Calu3 (cell line): ENCODE data around the gene CYBRD1. TPM values are rescaled to one million over a fixed set of nuclear protein-coding genes. Genes with fewer than 3 reads are reported as not detected.

Experiments
- BruUV-seq: library from RNA; stranded (reverse); fragments of 400-500 nt; replicated peaks from 2 replicates; lab custom pipeline; 2021; lab: Mats Ljungman, UMichigan
- CTCF ChIA-PET: fragments of 300-600 bp; sonication (Branson Sonifier 250); formaldehyde crosslinking; loops from one replicate; lab custom pipeline; 2022; ENCODE audit warnings: antibody characterized with exemption; lab: Charles Lee
- DNase-seq: peaks from one replicate; pipeline ENCODE4 v3.0.0; 2022
- H3K27ac Mint-ChIP-seq: one replicate; pipeline ENCODE4 v1.8.0; 2022; ENCODE audit warnings: mixed read lengths; ENCODE audit not compliant: unreplicated experiment
- H3K27me3 Mint-ChIP-seq: one replicate; pipeline ENCODE4 v1.8.0; 2022; ENCODE audit warnings: mixed read lengths; ENCODE audit not compliant: unreplicated experiment
- H3K36me3 Mint-ChIP-seq: one replicate; pipeline ENCODE4 v1.8.0; 2022; ENCODE audit warnings: mild to moderate bottlenecking, moderate library complexity, mixed read lengths; ENCODE audit not compliant: insufficient read depth, unreplicated experiment
- H3K4me1 Mint-ChIP-seq: one replicate; pipeline ENCODE4 v1.8.0; 2022; ENCODE audit warnings: mild to moderate bottlenecking, low read depth, mixed read lengths; ENCODE audit not compliant: unreplicated experiment
- H3K4me3 Mint-ChIP-seq: one replicate; pipeline ENCODE4 v1.8.0; 2022; ENCODE audit warnings: mild to moderate bottlenecking, low read depth, moderate library complexity, mixed read lengths; ENCODE audit not compliant: unreplicated experiment
- H3K9me3 Mint-ChIP-seq: one replicate; pipeline ENCODE4 v1.8.0; 2022; ENCODE audit warnings: low read depth, mixed read lengths; ENCODE audit not compliant: unreplicated experiment
- intact Hi-C: fragments of 100-400 bp; cut with micrococcal nuclease; formaldehyde crosslinking; loops from one replicate; pipeline ENCODE4 v1.10.0; 2022; ENCODE audit not compliant: unreplicated experiment
- total RNA-seq: library from RNA; stranded (reverse); gene quantifications from 2 replicates; pipeline ENCODE4 v1.2.3, GENCODE V29; 2022
- TF ChIP-seq, protein P1 (sequence below): fragments of 200-600 bp; IDR thresholded peaks from one replicate; pipeline ENCODE4 v1.8.0; 2022; ENCODE audit warnings: antibody characterized with exemption; ENCODE audit not compliant: unreplicated experiment

The CYBRD1 gene
- total RNA-seq, 1 experiment from 2014 or later = 2.6 TPM

DNA sequence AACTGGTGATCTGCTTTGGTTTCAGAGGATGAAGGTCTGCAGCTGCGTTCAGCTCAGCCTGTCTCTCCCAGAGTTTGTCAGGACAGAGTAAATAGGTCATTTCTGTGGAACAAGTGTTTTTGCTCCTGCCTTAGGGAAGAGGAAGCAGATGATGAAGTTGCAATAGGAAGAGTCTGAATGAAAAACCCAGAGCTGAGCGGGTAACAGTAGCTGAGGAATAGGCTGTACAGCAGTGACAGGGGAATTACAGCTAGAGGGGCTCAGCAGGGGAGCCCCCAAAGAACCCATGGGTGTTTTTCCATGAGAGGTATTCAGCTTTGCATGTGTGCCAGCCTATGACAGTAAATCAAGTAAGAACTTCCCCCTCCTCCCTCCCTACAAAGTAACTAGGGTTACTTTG is 10.3 kb upstream of the CYBRD1 start:
- no peaks in the 10 kb centered on the region for H3K4me1 Mint-ChIP-seq
- no peaks in the 10 kb centered on the region for H3K9me3 Mint-ChIP-seq
- no peak overlapping the region for H3K27ac Mint-ChIP-seq
- TF ChIP-seq, protein P1, sequence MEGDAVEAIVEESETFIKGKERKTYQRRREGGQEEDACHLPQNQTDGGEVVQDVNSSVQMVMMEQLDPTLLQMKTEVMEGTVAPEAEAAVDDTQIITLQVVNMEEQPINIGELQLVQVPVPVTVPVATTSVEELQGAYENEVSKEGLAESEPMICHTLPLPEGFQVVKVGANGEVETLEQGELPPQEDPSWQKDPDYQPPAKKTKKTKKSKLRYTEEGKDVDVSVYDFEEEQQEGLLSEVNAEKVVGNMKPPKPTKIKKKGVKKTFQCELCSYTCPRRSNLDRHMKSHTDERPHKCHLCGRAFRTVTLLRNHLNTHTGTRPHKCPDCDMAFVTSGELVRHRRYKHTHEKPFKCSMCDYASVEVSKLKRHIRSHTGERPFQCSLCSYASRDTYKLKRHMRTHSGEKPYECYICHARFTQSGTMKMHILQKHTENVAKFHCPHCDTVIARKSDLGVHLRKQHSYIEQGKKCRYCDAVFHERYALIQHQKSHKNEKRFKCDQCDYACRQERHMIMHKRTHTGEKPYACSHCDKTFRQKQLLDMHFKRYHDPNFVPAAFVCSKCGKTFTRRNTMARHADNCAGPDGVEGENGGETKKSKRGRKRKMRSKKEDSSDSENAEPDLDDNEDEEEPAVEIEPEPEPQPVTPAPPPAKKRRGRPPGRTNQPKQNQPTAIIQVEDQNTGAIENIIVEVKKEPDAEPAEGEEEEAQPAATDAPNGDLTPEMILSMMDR = no peak
- peaks cover 32% of the 10 kb centered on the region for H3K27me3 Mint-ChIP-seq
- CTCF ChIA-PET = interaction anchor here (0.6 kb wide), 2 partner anchors 36 to 91 kb away, joined by 3 to 4 read pairs; no protein-coding TSS in a partner anchor
- no peak overlapping the region for H3K4me3 Mint-ChIP-seq
- BruUV-seq = no TSS peak
- no peak for DNase-seq
- intact Hi-C loops = no loop called here
- no peaks in the 10 kb centered on the region for H3K36me3 Mint-ChIP-seq

DNA sequence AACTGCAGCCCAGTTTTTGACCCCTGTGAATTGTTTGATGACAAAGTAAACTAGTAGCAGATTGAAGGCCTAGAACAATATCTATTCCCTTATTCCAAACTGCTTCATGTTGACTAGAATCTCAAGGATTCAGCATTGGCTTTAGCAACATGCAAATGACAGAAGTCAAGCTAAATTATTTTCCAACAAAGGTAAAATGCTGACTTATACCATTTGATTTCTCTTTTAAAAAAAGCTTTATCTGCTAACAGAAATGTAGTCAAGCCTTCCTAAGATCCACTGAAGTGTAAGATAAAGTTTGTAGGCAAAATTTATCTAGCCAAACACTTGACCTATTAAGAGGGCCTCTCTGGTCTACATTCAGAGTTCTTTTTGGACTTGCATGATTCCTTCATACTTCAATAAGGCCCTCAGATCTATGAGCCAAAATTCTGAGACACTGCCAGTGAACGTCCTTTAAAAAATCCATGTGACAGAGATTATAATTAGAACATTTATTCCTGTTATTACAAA is 9.5 kb upstream of the CYBRD1 start:
- no peak for DNase-seq
- Mint-ChIP-seq H3K36me3 (no peaks in the 10 kb centered on the region), H3K9me3 (no peaks in the 10 kb centered on the region), H3K4me3 (no peak overlapping the region), H3K4me1 (no peaks in the 10 kb centered on the region), H3K27ac (no peak overlapping the region), H3K27me3 (peaks cover 36% of the 10 kb centered on the region)
- TF ChIP-seq, protein P1 = no peak
- CTCF ChIA-PET = no interaction called here
- BruUV-seq = no TSS peak
- intact Hi-C loops = no loop called here

DNA sequence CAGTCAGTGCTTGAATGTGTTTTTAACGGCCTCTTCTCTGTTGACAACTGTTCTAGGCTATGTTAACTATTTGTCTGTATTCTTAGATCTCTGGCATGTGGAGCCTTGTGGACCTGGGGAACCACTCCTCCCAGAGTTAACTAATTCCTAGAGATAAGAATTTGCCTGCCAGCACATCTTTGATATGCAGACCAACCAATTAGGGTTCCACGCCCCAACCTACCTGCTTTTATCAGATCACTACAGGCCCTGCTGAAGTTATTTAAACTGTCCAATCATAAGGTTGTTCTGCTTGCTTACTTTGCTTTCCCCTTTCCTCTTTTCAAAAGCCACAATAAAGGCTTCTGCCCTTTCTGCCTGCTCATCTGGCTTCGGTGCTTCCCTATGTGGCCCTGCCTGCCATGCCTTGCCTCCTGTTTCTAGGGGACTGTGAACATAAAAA is 8.5 kb upstream of the CYBRD1 start:
- H3K4me1 Mint-ChIP-seq = no peaks in the 10 kb centered on the region
- TF ChIP-seq, protein P1 = no peak

DNA sequence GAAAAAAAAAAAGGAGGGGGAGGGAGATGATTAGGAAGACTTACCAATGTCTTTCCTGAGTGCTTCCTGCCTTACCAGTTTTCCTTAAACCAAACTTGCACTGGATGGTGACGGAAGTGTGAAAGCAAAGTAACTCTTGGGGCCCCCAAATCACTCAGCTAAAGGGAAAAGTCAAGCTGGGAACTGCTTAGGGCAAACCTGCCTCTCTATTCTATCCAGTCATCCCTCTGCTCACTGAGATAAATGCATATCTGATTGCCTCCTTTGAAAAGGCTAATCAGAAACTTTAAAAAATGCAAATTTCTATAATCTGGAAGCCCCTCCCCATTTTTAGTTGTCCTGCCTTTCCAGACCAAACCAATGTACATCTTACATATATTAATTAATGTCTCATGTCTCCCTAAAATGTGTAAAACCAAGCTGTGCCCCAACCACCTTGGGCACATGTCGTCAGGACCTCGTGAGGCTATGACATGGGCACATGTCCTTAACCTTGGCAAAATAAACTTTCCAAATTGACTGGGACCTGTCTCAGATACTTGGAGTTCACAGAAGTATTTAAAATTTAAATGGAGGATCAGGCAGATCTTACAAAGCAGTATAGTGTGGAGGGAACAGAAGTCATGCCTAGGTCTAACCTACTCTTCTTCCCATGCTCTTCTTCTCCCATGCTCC is 7.2 kb upstream of the CYBRD1 start:
- Mint-ChIP-seq H3K27ac (no peak overlapping the region), H3K4me3 (no peak overlapping the region), H3K36me3 (no peaks in the 10 kb centered on the region), H3K9me3 (no peaks in the 10 kb centered on the region), H3K27me3 (peaks cover 59% of the 10 kb centered on the region), H3K4me1 (no peaks in the 10 kb centered on the region)
- BruUV-seq = no TSS peak
- intact Hi-C loops = no loop called here
- TF ChIP-seq, protein P1 = no peak
- CTCF ChIA-PET = no interaction called here
- DNase-seq = no peak

More for the DNA sequence above, 8.5 kb upstream of the CYBRD1 start:
- intact Hi-C loops = no loop called here
- CTCF ChIA-PET = no interaction called here
- no TSS peak for BruUV-seq
- DNase-seq = no peak
- H3K27me3 Mint-ChIP-seq = peaks cover 46% of the 10 kb centered on the region
- H3K9me3 Mint-ChIP-seq = no peaks in the 10 kb centered on the region
- H3K4me3 Mint-ChIP-seq = no peak overlapping the region
- no peaks in the 10 kb centered on the region for H3K36me3 Mint-ChIP-seq
- H3K27ac Mint-ChIP-seq = no peak overlapping the region
